GM21737 (cell line): Measurements from ENCODE around the gene CAPG.
A peak's percentile ranks its signal among the peaks of the same experiment; 100 is the strongest.
"Not testable (repeated sequence)": the region's sequence is repeated elsewhere in the genome, so short reads cannot be mapped to it uniquely, and the experiment has no call there.

Experiments used
- ATAC-seq: cut with Tn5 transposase; IDR thresholded peaks from one replicate; pipeline ENCODE4 v1.9.1; 2021; ENCODE audit warnings: mild to moderate bottlenecking, moderate library complexity; ENCODE audit not compliant: unreplicated experiment

CAPG gene

DNA sequence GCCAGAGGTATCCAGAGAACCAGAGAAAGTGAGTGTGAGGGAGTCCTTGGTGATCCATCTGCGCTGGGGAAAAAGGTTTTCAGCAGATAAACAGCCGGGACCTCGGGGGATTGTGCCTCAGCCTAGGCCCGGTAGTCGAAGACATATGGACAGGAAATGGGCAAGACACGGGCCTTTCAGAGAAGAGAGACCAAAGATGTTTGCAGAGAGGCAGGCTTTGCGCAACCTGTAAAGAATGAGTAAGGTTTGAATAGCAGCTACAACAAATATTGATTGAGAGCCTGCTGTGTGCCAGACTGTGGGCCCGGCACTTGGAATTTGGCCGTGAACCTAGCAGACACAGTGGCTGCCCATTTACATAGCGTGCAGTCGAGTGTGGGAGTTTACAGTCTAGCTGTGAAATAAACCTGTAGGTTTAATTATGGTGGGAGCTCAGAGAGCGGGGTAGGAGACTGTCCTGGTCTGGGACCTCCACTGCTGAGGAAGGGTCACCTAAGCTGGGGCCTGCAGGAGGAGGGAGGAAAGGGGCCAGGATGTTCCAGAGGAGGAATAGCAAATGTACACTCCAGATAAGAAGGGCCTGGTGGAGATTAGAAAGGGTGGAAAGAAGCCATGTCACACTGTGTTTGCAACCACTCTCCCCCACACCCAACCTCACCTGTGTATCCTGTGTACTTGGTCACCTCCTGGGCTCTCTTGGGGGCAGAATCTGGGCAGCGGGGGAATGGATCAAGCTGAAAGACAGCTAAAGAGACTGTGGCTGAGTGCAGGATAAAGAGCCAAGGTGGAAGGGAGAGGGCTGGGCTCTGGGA is 11.3 kb upstream of the CAPG start:
- ATAC-seq: no peak

DNA sequence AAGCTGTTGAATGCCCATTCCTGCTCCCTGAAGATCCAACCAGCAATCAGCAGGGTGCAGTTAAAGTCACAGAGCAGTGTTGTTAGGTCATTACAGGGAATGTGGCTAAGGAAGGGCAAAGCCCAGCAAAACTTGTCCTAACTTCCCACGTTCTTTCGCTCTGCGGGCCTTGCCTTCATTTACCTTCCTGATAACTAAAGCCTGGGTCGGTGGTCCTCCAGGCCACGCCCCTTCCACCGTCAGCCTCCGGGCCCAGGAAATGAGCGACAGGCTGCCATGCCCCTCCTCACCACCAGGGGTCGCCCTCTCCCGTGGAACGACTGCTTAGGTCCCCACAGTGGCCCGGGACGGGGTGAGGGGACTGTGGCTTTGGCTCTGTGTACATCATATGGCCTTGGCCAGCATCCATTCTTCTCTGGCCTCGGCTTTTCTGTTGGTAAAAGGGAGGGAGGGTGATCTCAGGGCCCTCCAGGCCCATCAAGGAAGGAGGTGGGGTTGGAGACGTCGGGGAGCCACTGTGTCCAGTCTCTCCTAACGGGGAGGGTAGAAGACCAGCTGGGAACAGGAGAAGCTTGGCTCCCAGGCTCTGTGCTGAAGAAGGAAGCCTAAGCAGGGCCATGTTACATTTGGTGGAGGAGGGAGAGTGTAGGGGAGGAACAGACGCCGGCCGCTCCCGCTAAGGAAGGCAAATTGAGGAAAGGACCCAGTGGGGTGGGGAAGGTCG is 10.5 kb upstream of the CAPG start:
- ATAC-seq: peak; percentile 58

DNA sequence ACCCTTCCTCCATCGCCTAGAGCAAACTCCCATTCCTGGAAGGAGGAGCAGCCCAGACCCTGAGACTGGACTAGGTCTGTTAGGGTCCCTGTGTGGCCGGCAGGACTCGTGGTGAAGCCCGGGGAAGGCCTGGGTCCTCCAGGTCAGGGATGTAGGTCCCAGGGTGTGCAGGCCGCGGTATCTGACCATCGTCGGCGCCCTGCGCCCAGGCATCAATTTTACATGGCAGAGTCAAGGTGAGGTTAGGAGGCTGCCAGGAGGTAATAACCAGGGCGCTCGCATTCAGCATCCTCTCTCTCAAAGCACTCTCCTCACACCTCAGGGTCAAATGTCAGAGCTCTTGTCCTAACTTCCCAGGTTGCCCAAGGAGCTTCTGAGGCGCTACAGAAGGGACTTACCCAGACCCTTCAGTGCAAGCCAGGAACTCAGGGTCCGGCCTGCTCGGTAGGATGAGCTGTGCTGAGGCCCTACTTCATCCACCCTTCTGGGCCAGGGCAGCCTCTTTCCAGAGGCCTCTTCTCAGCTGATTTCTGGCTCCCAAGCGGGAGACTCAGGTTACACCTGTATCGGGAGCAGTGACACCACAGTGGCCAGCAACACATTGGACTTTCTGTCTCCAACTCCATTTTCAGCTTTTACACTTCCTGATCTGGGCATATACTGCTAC is 9.0 kb upstream of the CAPG start:
- ATAC-seq: no peak

DNA sequence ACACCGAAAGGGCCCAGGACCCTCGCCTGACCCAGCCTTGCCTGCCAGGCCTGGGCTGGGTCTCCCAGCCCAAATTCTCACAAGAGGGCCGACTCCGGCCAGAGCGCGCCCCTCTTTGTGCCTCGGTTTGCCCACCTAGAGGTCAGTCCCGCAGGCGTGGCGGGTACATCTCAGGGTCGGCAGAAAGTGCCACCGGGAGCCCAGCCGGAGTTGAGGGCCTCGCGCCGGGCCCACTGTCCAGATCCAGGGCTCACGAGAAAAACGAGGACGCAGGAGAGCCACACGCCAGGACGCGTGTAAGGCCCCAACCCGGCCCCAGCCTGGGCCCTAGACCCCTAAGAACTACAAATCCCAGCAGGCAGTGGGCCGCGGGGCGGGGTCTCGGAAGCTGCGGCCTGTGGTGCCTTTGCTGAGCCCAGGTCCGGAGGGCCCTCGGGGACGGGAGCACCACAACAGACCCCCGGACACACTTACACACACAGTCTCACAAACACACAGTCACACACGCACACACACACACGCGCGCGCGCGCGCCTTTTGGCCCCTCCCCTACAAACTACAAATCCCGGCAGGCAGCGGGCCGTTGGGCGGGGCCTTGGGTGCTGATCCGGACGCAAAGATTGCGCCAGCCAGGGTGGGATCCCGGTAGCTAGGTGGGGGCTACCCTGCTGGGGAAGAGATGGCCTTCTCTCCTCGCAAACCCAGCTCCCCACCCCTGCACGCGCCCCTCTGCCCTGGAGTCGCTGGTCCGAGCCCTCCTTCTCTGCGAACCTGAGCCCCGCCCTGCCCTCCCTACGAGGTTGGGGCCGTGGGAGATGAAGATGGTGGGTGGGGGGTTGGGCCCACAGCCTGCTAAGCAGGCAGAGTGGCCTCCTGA is 8.2 kb upstream of the CAPG start, which contains the start of gene SH2D6:
Gene SH2D6 (plus strand): TSS at position 583 of the 877 bp plus-strand sequence. CDS start 10,752 bp downstream, outside the sequence.
- peak; percentile 80 for ATAC-seq

DNA sequence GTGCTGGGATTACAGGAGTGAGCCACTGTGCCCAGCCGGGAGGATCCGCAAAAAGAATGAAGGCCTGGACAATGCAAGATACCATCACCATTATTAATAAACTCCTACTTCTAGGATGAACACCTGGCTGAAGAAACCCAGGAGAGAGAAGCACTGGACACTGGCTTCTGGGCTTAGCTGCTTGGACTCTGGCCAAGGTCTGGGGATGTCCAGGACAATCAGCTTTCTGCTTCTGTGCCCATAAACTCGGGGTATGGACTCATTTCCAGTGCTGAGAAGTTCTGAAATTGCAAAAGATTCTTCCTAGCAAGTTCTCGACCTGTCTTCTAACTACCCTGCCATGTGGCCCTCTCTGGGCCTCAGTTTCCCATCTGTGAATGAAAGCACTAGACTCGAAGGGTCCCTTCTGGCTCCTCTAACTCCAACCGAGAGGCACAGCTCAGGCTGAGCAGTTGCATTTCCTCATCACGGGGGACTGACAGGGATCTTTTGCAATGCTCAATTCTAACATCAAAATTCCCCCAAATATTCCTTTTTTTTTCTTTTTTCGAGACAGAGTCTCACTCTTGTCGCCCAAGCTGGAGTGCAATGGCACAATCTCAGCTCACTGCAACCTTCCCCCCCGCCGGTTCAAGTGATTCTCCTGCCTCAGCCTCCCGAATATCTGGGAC is 5.9 kb upstream of the CAPG start:
- no peak for ATAC-seq

DNA sequence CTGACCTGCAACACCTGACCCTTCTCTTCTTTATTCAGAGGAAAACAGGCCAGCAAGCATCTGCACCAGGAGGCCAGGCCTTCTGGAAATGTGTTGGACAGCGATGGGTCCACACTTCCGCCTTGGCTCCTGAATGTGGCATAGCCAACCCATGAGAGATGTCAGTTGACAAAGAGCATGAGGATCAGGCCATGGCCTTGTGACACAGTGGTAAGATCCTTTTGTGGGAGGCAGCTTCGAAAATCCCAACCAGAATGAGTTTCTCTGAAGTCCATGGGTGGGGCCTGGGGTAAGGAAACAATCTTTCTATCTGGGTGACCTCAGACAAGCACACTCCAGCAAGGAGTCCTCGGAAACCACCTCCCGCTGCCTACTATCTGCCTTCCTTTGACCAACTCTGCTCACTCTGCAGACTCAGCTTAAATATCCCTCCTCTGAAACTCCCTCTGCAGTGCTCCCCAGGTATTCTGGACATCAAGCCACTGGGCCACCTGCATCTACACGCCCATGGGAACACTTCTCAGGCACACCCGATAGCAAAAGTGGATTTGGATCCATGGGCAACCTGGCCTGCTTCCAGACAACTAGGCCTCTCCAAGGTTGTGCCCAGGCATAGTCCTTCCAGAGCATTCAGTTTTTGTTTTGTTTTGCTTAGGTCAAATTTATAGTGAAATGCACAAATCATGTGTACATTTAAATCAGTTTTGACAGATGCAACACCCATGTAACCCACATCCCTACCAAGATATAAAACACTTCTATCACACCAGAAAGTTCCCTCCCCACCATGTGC is 4.8 kb upstream of the CAPG start:
- ATAC-seq: no peak

DNA sequence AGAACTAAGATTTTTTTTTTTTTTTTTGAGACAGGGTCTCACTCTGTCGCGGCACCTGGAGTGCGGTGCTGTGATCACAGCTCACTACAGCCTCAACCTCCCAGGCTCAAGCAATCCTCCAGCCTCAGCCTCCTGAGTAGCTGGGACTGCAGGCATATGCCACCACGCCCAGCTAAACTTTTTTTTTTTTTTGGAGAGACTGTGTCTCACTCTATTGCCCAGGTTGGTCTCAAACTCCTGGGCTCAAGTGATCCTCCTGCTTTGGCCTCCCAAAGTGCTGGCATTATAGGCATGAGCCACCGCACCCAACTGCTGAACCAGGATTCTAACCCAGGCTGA is 4.2 kb upstream of the CAPG start:
- ATAC-seq: not testable (repeated sequence)

DNA sequence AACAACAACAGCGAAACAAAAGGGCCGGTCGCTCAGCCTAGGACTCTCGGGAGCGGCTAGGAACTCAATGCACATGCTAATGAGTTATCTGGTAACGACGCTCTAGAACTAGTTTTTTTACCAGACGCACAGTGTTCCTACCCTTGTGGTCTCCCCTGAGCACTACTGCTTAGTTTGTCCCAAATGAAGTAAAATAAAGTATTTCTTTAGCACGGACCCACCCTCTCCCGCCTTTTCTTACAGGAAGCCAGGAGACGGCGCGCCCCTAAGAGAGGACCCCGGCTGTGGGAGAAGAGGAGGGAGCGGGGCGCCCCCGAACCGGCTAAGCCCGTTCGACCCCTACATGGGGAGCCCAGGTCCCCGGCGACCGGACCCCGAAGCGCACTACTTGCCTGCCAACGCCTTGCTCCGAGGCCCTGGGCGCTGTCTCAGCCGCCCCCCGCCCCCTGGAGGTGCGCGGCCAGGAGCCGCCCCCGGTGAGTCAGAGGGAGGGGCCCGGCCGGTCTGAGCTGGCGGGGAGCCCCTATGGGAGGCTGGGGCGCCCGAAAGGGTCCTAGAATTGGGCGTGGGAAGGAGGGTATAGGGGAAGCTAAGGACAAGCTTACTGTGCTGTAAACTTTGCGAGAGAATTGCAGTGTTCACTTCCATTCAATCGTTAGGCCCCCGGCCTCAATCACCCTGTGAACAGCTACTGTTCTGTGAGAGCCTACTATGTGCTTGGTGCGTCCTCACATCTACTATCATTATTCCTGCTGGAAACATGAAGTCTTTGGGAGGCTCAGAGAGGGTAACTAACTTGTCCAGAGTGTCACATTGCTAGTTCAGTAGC is 3.6 kb upstream of the CAPG start:
- no peak for ATAC-seq

DNA sequence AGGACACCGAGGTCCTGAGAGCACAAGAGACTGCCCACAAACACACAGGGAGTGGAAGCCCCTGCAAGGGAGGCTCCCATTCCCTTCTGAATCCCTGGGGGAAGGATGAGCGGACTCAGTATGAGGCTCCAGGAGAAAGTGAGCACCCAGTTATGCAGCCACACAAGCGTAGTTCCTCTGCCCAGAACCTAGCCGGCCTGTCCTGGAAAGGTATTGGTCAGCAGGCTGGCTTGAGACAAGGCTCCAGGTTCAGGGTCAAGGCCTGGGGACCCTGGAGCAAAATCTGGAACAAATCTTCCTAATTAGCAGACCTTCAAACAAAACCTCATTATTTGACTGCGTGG is 1.2 kb upstream of the CAPG start:
- ATAC-seq: no peak

DNA sequence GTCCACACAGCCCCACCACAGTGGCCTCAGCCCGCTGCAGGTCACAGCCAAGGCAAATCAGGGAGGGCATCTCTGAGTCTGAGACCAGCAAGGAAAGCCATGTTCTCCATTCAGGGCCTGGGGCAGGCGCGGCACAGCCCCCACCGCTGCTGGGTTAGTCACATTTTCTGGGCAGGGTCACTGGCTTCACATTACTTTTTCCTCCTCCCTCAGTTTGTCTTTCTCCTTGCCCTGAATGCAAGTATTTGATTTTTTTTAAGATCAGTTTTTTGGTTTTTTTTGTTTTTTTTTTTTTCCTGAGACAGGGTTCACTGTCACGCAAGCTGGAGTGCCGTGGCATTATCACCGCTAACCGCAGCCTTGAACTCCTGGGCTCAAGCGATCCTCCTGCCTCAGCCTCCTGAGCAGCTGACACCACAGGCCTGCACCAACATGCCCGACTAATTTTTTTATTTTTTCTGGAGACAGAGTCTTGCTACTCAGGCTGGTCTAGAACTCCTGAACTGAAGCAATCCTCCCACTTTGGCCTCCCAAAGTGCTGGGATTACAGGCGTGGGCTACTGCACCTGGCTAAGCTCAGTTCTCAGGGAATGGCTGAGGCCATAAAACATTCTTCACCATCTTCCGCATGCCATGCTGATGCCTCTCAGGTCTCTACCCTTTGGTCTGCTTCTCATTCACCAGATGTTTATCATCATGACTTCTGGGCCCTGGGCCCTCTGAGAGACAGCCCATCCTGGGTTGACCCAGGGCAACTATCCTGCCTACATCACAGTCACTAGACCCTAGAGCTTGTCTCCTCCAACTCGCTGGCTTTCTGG is 628 bp upstream of the CAPG start:
- ATAC-seq: no peak

DNA sequence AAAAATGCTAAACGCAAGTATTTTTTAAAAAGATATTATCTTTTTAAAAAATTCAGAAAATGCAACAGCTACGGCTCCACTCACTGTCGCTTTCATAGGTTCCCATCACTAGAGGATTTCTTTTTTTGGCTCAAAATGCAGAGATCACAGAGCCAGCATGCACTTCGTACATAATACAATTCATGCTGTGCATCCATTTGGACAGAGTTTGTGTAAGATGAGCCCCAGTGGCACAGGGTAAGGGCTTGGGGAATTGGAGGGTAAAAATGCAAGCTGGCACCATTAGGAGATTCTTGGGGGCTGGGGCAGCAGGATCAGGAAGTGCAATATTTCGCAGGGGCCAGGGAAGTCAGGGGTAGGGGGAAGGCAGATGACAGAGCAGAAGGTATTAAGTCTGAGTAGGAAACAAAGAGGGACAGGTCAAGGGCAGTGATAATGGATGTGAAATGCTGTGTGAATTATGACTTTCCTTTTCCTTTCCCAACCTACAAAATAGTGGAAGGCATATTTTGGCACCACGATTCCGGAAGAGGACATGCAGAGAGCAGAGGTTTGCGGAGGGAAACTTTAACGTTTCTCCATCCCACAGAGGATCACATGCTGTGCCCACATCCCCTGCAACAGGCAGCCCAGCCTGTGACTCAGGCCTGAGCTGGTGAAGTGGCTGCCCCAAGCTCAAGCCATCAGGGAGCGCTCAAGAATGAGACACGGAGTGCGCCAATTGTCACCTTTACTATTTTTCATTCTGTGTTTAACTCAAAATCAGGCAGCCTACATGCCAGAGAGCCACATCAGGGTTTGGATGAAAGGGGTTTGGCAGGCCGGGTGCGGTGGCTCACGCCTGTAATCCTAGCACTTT is 4.7 kb downstream of the CAPG start:
- ATAC-seq: no peak

DNA sequence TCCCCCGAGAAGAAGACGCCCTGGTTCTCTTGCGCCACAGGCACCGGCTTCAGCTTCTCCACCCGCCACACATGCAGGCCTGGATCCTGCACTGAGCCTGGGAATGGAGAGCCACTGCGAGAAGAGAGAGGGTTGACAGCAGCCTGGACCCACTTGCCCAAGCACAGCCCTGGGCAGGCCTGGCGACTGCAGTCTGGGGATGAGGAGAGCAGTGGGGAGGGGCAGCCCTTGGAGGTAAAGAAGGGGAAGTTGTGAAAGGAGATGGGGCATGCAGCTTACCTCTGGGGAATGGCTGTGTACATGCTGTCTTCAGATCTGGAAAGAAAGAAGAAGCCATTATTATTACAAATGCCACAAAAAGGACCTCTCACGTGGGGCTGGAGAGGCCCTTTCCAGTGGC is 8.3 kb downstream of the CAPG start:
- ATAC-seq: no peak

DNA sequence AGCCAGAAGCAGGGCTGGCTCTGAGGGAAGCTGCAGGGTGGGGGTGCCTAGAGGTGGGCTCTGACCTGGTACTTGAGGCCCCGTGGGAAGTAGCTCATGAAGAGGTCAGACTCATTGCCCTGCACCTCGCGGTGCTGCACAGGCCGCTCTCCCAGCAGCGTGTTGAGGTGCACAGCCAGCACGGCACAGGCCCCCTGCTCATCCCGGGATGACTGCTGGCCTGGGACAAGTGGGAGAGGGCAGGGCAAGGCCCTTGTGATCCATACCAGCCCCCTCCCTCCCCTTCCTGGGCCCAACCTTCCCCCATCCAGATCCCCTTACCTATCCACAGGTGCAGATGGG is 8.7 kb downstream of the CAPG start:
- no peak for ATAC-seq

DNA sequence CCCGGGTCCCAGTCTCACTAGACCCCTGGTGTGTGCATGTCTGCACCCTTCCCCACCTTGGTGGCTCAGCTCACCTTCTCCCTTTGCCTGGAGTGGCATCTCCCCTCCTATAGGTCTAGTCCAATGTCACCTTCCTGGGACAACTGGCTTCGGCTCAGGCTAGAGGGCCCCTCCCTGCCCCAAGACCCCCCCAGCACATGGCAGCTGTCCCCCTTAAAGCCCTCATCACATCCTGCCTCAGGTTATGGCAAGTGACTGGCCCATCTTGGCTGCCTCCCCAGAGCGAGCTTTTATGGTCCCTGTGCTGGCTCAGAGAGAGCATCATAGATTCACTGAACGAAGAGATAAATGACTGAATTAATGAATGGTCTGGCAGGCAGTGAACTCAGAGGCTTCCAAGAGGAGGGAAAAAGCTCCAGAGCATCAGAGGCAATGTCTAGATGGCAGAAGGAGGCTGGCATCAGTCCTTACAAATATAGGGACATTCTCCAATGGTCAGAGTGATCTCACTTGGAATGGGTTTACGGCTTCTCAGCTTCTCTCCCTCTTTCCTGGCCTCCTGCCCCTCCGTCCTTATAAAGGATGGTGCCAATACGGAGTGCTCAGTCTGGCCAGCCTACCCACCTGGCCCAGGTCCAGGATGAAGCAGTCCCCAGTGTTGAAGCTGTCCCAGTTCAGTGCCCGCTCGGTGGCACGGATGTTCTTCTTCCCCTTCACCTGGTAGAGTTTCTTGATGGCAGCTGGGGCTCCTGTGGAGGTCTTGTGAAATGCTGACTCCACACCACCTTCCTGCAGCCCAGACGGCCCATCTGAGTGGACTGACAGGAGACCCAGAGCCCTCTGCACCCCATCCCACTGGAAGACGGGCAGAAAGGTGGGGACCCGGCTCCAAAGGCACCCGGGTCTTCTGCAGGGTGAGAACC is 9.4 kb downstream of the CAPG start:
- ATAC-seq: no peak

DNA sequence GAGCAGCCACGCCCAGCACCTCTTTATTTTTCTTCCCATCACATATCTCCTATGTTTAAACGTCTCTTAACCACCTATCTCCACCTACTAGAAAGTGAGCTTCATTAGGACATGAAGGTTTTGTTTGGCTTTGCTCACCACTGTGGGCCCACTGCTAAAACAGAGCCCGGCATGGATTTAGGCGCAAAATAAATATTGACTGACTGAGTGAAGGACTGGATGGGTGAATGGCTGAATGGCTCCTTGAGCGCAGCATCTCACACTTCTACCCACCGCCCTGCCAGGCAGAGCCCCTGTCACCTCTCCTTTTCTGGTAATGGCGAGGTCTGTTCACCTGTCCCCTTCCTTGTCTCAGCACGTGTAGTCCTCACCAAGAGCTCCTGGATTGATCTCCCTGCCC is 10.1 kb downstream of the CAPG start:
- ATAC-seq: no peak

DNA sequence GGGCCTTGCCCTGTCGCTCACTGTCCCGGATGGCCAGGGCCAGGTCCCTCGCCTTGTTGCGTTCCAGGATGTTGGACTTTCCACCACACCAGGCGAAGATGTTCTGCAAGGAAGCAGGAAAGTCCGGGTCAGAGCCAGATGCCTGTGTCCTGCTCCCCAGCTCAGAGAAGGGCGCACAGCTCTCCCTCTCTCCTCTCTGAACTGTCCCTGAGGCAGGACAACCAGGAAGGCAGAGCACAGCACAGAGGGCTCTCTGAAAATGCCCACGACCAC is 11.0 kb downstream of the CAPG start:
- ATAC-seq: no peak
